Thoracic aorta (tissue), 2 donors: Measurements from ENCODE around the gene ZFAND2A. TPM values are rescaled to one million over a fixed set of nuclear protein-coding genes. Genes with fewer than 3 reads are reported as not detected.
"Not testable (repeated sequence)": the region's sequence is repeated elsewhere in the genome, so short reads cannot be mapped to it uniquely, and the experiment has no call there.

Source experiments
- ATAC-seq: fragments of 150-250 bp; one replicate; pipeline ENCODE4 v1.8.0; 2017; ENCODE audit warnings: low read depth; ENCODE audit not compliant: insufficient number of reproducible peaks, low FRiP score
- DNase-seq: peaks from one replicate; pipeline ENCODE4 v3.0.0-alpha.2; 2020; ENCODE audit warnings: low spot score
- H3K27ac ChIP-seq, 2 donors: fragments of 200-600 bp; sonication (generic); 1 replicate in 1 of 2; 2 replicates in 1 of 2; pipeline ENCODE4 v1.5.1; 2016; ENCODE audit warnings: mild to moderate bottlenecking in 2 of 2, moderate library complexity in 2 of 2
- H3K27me3 ChIP-seq: fragments of 200-600 bp; sonication (generic); replicated peaks from 2 replicates; pipeline ENCODE4 v1.6.0; 2016; ENCODE audit warnings: mild to moderate bottlenecking; ENCODE audit not compliant: insufficient read depth
- H3K36me3 ChIP-seq: fragments of 200-600 bp; sonication (generic); one replicate; pipeline ENCODE4 v1.5.1; 2016
- H3K4me1 ChIP-seq, 2 donors: fragments of 200-600 bp; sonication (generic); 1 replicate in 1 of 2; 2 replicates in 1 of 2; pipeline versions ENCODE4 v1.5.1 to v1.6.0; 2016; ENCODE audit warnings: low read depth in 2 of 2, mild to moderate bottlenecking in 1 of 2; ENCODE audit not compliant: control insufficient read depth in 1 of 2
- H3K4me3 ChIP-seq: fragments of 200-600 bp; sonication (generic); 2 replicates; pipeline ENCODE4 v1.5.1; 2016; ENCODE audit warnings: mild to moderate bottlenecking
- H3K9me3 ChIP-seq: fragments of 200-600 bp; sonication (generic); 2 replicates; pipeline ENCODE4 v1.5.1; 2016
- total RNA-seq, 2 donors: library from RNA; depleted of rRNA; stranded (reverse); fragments of >200 nt; gene quantifications; one replicate each; pipeline versions ENCODE4 v1.1.0 to v1.2.3, GENCODE V29; 2016
- TF ChIP-seq, protein P1 (sequence below): fragments of 200-600 bp; sonication (generic); IDR thresholded peaks from one replicate; pipeline ENCODE4 v1.5.1; 2019; ENCODE audit warnings: antibody characterized with exemption

ZFAND2A gene
- total RNA-seq, 2 donors from 2014 or later: 19.3 to 23.2 TPM

DNA sequence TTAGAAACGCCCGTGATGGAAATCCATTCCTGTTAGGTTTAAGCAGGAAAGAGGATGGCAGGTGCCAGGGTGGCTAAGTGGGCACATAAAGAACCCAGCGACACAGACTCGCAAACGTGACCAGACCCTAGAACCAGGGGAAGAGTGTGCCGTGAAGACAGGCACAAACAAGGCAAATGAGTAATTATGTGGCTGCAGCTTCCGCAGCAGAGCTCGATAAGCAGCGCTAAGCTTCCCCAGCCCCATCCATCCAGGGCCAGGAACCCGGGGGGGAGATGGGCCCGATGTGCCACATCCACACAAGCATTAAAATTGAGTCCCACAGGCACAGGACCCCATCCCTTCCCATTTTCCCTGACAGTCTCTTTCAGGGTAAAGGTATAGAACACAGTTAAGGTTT lies 14.0 kb upstream of the ZFAND2A start:
- no peaks in the 10 kb centered on the region for H3K9me3 ChIP-seq
- H3K27me3 ChIP-seq: no peaks in the 10 kb centered on the region
- ATAC-seq (no peak), DNase-seq (no peak)
- peaks cover 0 to 9% of the 10 kb centered on the region in 2 donors for H3K4me1 ChIP-seq
- H3K36me3 ChIP-seq: no peaks in the 10 kb centered on the region
- H3K4me3 ChIP-seq: no peak overlapping the region
- no peak overlapping the region for H3K27ac ChIP-seq
- TF ChIP-seq, protein P1, sequence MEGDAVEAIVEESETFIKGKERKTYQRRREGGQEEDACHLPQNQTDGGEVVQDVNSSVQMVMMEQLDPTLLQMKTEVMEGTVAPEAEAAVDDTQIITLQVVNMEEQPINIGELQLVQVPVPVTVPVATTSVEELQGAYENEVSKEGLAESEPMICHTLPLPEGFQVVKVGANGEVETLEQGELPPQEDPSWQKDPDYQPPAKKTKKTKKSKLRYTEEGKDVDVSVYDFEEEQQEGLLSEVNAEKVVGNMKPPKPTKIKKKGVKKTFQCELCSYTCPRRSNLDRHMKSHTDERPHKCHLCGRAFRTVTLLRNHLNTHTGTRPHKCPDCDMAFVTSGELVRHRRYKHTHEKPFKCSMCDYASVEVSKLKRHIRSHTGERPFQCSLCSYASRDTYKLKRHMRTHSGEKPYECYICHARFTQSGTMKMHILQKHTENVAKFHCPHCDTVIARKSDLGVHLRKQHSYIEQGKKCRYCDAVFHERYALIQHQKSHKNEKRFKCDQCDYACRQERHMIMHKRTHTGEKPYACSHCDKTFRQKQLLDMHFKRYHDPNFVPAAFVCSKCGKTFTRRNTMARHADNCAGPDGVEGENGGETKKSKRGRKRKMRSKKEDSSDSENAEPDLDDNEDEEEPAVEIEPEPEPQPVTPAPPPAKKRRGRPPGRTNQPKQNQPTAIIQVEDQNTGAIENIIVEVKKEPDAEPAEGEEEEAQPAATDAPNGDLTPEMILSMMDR: no peak

DNA sequence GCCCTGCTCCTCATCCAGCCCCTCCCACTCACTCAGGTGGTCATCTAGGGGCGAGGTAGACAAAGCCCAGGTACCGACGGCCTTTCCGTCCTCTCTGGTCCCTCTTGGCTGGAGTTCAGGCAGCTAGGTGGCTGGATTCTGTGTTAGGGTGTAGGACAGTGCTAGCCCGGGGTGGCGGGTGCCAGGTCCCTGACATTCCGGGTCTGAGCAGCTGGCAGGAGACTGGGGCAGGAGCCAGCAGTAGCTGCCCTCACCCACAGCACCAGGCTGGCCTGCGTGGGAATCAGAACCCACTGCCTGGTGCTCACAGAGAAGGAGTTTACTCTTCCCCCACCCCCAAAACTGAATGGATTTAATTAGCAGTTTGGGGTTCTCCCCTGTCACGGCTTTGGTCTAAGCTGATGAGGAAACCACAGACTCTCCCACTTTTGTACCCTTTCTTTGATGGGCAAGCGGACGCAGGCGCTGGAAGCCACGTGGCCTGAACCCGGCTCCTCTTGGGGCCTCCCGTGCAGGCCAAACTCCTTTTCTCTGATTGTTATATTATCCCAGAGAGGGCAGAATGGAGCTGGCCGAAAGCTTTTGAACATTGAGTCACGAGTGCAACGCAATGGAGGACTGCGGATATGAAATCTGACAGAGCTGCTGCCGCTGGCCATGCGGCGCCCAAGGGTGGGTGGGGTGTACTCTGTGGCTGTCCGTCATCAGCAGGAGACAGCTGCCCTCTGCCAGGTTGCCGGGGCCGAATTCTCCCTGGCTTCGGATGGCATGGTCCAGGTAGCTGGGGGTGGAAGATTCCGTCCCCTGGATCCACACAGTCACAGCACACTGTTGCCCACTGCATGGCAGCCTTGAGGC lies 12.9 kb upstream of the ZFAND2A start:
- H3K27me3 ChIP-seq: no peaks in the 10 kb centered on the region
- H3K4me3 ChIP-seq: no peak overlapping the region
- DNase-seq (no peak), ATAC-seq (no peak)
- H3K27ac ChIP-seq: no peak overlapping the region
- no peaks in the 10 kb centered on the region for H3K36me3 ChIP-seq
- TF ChIP-seq, protein P1: no peak
- no peaks in the 10 kb centered on the region for H3K9me3 ChIP-seq
- peaks cover 0 to 9% of the 10 kb centered on the region in 2 donors for H3K4me1 ChIP-seq

- not testable (repeated sequence) for H3K9me3 ChIP-seq, H3K27me3 ChIP-seq, H3K4me1 ChIP-seq, H3K27ac ChIP-seq, ATAC-seq, H3K36me3 ChIP-seq, H3K4me3 ChIP-seq, DNase-seq
Observed at GRCh38 chr7:1171516-1171915, 11.5 kb upstream of the ZFAND2A start.

GRCh38 chr7:1170741-1171501 lies 10.9 kb upstream of the ZFAND2A start:
- Histone ChIP-seq H3K4me3 (no peak overlapping the region), H3K9me3 (no peaks in the 10 kb centered on the region), H3K4me1 (peaks cover 0 to 1% of the 10 kb centered on the region in 2 donors), H3K27ac (no peak overlapping the region), H3K36me3 (no peaks in the 10 kb centered on the region), H3K27me3 (no peaks in the 10 kb centered on the region)
- ATAC-seq: no peak
- TF ChIP-seq, protein P1: no peak
- DNase-seq: no peak

DNA sequence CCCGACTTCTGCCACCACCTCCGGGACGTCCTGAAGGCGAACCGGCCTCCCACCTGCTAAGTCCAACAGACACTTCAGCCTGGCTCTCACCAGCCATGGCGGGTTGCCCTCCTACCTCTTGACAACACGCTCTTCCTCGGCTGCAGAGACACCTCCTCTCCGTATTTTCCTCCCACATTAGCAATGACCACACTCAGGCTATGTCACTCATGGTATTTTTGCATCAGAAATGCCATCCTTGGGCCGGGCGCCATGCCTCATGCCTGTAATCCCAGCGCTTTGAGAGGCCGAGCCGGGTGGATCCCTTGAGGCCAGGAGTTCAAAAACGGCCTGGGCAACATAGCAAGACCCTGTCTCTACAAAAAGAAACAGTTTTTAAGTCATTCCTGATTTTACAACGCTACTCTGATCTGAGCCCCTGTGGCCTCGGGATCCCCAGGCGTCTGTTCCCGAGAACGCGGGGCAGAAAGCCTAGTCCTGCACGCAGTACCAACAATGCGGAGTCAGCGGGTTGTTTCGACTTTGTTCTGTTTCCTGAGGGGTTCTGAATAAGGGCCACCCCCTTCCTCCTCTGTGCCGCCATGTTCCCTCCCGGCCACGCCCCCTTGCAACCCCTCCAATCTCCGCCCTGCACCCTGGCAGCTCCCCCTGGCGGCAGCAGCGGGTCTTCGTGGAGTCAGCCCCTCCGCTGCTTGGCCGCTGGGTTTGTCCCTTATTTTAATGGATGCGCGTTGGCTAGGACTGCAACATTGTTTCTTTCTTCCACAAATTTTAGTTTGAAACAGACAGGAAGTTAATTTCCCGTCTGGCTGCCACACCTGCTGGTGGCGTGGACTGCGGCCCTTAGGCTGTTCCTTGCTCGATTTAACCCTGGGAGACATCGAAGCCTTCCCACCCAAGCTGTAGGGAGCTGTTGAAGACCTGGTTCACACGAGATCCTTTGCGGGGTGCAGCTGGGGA lies 9.7 kb upstream of the ZFAND2A start:
- H3K27ac ChIP-seq: no peak overlapping the region
- H3K36me3 ChIP-seq: no peaks in the 10 kb centered on the region
- H3K27me3 ChIP-seq: no peaks in the 10 kb centered on the region
- H3K9me3 ChIP-seq: no peaks in the 10 kb centered on the region
- peak overlapping the region; percentile 62 for H3K4me3 ChIP-seq
- no peaks in the 10 kb centered on the region for H3K4me1 ChIP-seq
- TF ChIP-seq, protein P1: peak; percentile 77
- DNase-seq: peak; percentile 48
- no peak for ATAC-seq
